Erythroblast (primary cell): ENCODE measurements around the gene EXOC3.

Experiments used
- DNase-seq, 2 experiments: peaks; one replicate each; lab custom pipeline; 2025; lab: John Stamatoyannopoulos, UW
- GATA1 ChIP-seq: IDR thresholded peaks from 2 replicates; pipeline ENCODE4 v1.6.1; 2011; ENCODE audit warnings: low read depth, mild to moderate bottlenecking, control low read depth, low read length, moderate library complexity
- POLR2A ChIP-seq: IDR thresholded peaks from 2 replicates; pipeline ENCODE4 v1.6.1; 2011; ENCODE audit warnings: mild to moderate bottlenecking, low read length

The EXOC3 gene

DNA sequence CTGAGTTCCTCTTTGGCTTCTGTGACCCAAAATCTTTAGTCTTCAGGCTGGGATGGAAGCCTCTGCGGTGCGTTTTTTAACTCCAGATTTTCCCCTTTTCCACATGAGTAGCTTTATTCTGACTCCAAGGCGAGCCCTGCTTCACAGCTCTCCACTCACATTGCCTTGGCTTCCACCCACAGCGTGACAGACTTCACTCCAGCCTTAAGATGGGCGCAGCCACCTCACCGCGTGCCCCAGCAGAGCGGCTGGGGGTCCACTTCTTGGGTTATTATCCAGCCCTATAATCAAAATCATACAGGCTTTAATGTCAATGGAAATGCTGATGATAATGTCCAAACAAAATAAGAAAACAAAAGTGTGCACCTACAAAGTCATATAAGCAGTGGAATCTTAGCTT, 1.2 kb downstream of the EXOC3 start:
- TF ChIP-seq GATA1: no peak
- TF ChIP-seq POLR2A: no peak

DNA sequence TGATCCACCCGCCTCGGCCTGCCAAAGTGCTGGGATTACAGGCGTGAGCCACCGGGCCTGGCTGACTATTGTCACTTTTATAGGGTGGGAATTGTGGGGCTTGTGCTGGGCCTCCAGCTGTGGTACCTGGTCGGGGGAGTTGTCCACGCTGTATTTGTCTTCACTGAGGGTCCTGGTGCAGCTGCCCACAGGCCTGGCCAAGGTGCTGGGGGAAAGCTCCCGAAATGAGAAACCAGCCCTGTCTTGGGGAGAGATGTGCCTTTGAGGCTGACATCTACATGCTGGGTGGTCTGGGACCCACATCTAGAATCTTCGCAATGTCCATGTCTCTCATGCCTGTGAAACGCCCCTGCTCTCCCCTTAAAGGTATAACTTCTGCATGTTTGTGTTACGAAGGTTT, 2.6 kb downstream of the EXOC3 start:
- TF ChIP-seq POLR2A (no peak), GATA1 (no peak)
- no peak for DNase-seq

More for the DNA sequence above, 1.2 kb downstream of the EXOC3 start:
- no peak for DNase-seq

DNA sequence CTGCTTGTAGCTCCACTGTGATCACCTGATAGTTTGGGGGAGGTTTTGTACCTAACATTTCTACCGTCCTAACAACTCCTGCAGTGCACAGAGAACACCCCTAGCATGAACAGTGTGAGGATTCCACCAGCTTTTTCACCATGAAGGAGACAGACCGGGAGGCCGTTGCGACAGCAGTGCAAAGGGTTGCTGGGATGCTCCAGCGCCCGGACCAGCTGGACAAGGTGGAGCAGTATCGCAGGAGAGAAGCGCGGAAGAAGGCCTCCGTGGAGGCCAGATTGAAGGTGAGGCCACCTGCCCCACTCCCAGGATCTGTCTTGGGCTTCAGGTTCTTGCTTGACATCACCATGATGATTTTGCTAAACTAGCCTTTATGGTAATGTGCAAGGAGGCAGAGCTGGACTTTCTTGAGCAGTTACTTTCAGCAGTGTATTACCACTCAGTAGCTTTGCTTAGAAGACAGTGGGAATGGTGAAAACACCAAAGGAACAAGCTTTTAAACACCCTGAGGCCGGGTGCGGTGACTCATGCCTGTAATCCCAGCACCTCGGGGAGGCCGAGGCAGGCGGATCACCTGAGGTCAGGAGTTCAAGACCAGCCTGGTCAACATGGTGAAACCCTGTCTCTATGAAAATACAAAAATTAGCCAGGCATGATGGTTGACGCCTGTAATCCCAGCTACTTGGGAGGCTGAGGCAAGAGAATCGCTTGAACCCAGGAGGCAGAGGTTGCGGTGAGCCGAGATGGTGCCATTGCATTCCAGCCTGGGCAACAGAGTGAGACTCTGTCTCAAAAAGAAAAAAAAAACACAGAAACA, 3.3 kb downstream of the EXOC3 start:
- no peak for DNase-seq
- no peak for TF ChIP-seq POLR2A
- no peak for TF ChIP-seq GATA1

DNA sequence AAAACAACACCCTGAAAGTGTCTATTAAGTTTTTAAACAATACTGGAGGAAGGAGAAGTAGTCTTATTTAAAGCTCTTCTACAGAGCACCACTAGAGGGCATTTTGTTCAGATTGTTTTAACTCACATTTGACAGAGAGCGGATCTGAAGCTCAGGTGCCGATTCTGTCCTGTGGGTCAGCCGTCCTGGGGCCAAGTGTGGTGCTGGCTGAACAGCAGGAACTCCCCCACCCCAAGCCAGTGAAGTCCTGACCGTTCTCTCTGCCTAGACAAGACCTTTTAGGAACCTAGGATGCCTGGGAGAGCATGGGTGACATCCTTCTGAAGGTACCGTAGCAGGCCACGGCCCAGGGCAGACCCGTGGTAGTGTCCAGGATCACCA, 3.9 kb downstream of the EXOC3 start:
- DNase-seq: peak; percentile 36 to 44
- no peak for TF ChIP-seq GATA1
- no peak for TF ChIP-seq POLR2A

DNA sequence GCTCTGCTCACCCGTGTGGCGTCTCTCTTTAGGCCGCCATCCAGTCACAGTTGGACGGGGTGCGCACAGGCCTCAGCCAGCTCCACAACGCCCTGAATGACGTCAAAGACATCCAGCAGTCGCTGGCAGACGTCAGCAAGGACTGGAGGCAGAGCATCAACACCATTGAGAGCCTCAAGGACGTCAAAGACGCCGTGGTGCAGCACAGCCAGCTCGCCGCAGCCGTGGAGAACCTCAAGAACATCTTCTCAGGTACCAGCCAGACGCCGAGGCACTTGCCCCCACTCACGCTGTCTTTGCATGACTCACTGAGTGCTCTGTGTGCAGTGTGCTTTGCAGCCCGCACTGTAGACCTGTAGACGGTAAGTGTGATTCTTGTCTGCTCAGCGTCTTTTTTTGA, 4.5 kb downstream of the EXOC3 start:
- TF ChIP-seq POLR2A: no peak
- no peak for TF ChIP-seq GATA1
- DNase-seq: no peak

DNA sequence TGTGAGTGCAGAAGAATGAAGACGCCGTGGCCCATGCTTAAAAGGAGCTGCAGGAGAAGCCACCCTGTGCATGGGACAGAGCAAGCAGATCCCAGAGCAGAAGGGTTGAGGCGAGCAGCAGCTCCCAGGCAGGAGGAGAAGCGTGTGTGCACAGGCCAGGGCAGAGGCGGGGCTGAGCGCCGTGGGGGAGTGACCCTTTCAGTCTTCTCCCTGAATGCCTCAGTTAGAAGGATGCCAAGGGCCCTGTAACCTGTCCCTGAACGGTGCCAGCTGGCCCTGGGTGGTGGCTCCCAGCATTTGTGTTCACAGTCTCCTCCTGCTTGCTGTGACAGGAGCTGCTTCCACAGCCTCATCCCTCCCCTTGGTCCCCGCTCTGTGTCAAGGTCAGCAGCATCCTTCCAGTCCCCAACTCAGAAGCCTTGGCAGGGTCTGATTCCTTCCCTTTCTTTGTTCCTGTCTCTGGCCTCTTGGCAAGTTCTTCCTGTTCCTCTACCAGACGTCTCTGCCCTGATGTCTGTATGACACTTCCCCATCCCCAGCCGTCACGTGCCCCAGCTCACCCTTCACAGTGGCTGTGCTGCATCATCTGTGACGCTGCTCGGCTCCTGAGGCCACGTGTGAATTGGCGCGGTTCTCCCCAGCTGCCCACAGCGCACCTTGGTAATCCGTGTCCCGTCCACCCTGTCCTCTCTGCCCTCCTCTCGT, 5.2 kb downstream of the EXOC3 start:
- no peak for TF ChIP-seq GATA1
- TF ChIP-seq POLR2A: no peak
- DNase-seq: no peak

DNA sequence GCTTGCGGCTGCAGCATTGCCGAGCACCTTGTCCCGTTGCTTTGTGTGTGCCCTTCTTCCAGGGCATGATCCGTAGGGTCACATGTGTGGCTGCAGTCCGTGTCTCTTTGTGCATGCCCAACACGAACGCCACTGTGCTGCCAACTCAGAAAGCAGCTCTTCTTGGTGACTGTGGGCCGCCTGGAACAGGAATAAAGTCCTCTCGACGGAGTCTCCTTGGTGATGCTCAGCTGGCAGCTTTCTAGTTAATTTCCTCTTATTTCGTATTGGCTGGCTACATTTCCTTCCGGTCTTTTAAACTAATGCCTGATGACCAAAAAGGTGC, 5.8 kb downstream of the EXOC3 start:
- no peak for DNase-seq
- TF ChIP-seq GATA1 (no peak), POLR2A (no peak)

DNA sequence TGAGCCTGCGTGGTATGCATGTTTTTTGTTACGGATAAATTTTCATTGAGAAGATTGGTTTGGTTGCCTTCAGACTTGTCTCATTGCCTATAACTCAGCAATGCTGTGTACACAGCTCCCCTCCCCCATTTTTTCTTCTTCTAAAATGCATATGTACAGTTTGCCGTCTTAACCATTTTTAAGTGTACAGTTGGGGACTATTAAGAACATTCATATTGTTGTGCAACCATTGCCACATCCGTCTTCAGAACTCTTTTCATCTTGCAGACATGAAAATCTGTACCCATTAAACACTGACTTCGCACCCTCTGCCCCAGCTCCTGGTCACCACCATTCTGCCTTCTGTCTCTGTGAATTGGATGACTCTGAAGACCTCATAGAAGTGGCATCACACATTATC, 6.2 kb downstream of the EXOC3 start:
- no peak for DNase-seq
- TF ChIP-seq GATA1: no peak
- no peak for TF ChIP-seq POLR2A

DNA sequence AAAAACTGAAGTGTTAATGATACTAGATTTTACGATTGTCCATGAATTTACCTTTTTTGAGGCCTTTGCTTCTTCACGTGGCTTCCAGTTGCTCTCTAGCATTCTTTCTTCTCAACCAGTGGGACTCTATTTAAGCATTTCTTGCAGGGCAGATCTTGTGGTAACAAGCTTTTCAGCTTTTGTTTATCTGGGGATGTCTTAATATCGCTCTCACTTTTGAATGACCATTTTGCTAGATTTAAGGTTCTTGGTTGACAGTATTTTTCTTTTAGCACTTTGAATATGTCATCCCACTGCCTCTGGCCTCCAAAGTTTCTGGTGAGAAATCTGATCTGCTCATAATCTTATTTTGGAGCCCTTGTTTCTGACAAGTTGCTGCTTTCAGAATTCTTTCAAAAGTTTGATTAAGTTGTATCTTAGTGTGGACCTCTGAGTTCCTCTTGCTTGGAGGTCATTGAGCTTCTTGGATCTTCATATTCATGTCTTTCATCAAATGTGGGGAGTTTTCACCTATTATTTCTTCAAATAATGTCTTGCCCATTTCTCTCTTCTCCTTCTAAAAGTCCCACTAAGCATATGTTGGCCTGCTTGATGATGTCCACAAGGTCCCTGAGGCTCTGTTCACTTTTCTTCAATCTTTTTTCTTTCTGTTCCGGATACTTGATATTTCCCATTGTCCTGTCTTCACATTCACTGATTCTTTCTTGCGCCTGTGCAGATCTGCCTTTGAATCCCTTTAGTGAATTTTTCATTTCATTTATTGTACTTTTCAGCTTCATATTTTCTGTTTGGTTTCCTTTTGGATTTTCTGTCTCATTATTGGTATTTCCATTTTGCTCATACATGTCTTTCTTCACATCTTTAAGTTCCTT, 8.8 kb downstream of the EXOC3 start:
- TF ChIP-seq GATA1 (no peak), POLR2A (no peak)
- DNase-seq: no peak

DNA sequence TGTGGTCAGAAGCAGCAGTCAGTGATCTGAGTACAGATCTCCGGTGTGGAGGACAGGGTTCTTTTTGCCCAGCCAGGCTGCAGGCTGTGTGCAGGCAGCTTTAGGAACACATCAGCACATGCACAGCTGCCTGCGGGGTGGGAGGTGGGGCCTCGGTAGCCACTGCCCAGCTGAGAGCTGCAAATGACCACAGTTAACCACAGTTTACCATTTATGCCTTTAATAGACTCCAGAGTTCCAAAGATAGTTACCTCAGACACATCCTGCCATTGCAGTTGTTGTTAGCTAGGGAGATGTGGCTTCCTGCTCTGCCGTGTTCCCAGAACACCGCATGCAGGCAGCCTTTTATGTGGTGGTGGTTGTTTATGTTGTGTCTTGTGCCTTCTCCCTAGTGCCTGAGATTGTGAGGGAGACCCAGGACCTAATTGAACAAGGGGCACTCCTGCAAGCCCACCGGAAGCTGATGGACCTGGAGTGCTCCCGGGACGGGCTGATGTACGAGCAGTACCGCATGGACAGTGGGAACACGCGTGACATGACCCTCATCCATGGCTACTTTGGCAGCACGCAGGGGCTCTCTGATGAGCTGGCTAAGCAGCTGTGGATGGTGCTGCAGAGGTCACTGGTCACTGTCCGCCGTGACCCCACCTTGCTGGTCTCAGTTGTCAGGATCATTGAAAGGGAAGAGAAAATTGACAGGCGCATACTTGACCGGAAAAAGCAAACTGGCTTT, 10.2 kb downstream of the EXOC3 start:
- no peak for TF ChIP-seq POLR2A
- DNase-seq: no peak

DNA sequence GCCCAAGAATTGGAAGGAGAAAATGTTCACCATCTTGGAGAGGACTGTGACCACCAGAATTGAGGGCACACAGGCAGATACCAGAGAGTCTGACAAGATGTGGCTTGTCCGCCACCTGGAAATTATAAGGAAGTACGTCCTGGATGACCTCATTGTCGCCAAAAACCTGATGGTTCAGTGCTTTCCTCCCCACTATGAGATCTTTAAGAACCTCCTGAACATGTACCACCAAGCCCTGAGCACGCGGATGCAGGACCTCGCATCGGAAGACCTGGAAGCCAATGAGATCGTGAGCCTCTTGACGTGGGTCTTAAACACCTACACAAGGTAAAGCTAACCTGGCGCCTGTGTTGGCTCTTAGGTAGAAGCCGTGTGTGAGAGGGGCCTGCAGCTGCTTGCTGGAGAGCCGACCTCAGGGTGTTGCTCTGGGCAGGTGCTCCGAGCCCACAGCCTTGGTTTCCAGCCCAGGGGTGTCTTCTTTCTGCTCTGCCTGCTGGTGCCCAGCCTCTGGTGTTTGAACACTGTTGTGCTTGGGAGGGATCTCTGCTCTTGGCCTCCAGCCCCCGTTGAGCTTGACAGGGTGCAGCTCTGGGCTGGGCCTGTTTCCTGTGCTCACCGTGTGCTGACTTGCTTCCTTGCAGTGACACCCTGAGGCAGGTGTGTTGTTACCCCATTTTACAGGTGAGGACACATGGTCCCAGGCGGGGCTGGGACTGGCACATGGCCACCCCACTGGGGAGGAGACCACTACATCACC, 10.9 kb downstream of the EXOC3 start:
- DNase-seq: no peak
- TF ChIP-seq GATA1 (no peak), POLR2A (no peak)

DNA sequence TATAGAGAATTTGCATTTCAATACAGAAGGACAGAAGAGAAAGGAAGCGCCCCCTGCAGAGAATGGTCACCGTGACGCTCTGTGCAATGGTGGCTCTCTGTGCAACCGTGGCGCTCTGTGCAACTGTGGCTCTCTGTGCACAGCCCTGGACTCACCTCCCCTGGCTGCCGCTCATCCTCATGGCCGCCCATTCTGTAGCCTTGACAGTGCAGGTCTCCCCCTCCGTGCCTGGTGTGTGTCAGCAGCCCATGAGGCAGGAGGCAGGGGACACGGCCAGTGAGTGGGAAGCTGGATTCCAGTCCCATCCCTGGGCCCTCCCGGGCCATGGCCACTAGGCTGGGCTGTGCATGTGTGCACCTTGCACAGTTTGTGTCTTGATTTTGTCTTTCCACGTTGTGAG, 12.0 kb downstream of the EXOC3 start:
- TF ChIP-seq GATA1 (no peak), POLR2A (no peak)
- DNase-seq: no peak

DNA sequence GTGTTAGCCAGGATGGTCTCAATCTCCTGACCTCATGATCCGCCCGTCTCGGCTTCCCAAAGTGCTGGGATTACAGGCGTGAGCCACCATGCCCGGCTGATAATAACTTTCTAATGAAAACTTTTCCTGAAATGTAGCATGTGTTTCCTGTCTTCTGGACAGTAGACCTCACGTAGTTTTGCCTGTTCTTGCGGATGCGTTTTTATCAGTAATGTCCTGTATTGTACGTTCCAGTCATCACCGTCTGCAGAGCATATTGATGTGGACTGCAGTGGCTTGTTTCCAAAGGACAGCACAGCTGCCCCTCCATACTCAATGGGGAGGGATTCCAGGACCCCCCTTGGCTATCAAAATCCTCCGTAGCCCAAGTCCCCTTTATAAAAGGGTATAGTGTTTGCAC, 12.8 kb downstream of the EXOC3 start:
- no peak for DNase-seq
- TF ChIP-seq GATA1 (no peak), POLR2A (no peak)
